B cell (primary cell): Measurements from ENCODE around the gene LDHAL6B. TPM values are rescaled to one million over a fixed set of nuclear protein-coding genes. Genes with fewer than 3 reads are reported as not detected.

ENCODE experiments used
- ATAC-seq: fragments of 200-7000 bp; cut with Tn5 transposase; one replicate; pipeline ENCODE4 v1.10.0; 2021; ENCODE audit warnings: low read depth, mild to moderate bottlenecking, moderate number of reproducible peaks, moderate library complexity
- CTCF ChIA-PET: fragments of 350-600 bp; sonication (Branson Sonifier 250); formaldehyde crosslinking; loops from one replicate; lab custom pipeline; 2021; ENCODE audit warnings: antibody characterized with exemption, inconsistent platforms; lab: Charles Lee
- POLR2A ChIA-PET: fragments of 350-600 bp; sonication (Branson Sonifier 250); formaldehyde crosslinking; loops from one replicate; lab custom pipeline; 2021; ENCODE audit warnings: antibody characterized with exemption; lab: Charles Lee
- DNase-seq: peaks from one replicate; pipeline ENCODE4 v3.0.0; 2013
- H2AFZ ChIP-seq: 2 replicates; pipeline ENCODE4 v1.6.1; 2012; ENCODE audit warnings: mild to moderate bottlenecking, low read depth, low read length; ENCODE audit not compliant: insufficient read depth, poor library complexity, severe bottlenecking
- H3K27ac ChIP-seq, 2 donors: 1 replicate in 1 of 2; 2 replicates in 1 of 2; pipeline ENCODE4 v1.5.1; 2012 to 2013; ENCODE audit warnings: low read length in 2 of 2, mild to moderate bottlenecking in 2 of 2, moderate library complexity in 1 of 2
- H3K27me3 ChIP-seq, 4 experiments: fragments of 200-600 bp in 1 of 4; sonication (generic) in 1 of 4; replicated peaks in 1 of 4; 1 replicate in 2 of 4; 2 replicates in 2 of 4; pipeline versions ENCODE4 v1.6.1 to v1.7.0; 2013 to 2016; ENCODE audit warnings: low read length in 3 of 4, mild to moderate bottlenecking in 2 of 4, mixed read lengths in 1 of 4, moderate library complexity in 1 of 4; ENCODE audit not compliant: insufficient read depth in 4 of 4, control insufficient read depth in 3 of 4; ENCODE audit errors: control extremely low read depth in 1 of 4
- H3K36me3 ChIP-seq, 2 experiments: replicated peaks in 1 of 2; 1 replicate in 1 of 2; 2 replicates in 1 of 2; pipeline versions ENCODE4 v1.6.1 to v1.7.1; 2013; ENCODE audit warnings: low read length in 1 of 2; ENCODE audit not compliant: insufficient read depth in 2 of 2, control insufficient read depth in 1 of 2; ENCODE audit errors: control extremely low read depth in 1 of 2, extremely low read depth in 1 of 2
- H3K4me1 ChIP-seq, 2 donors: fragments of 200-600 bp in 1 of 2; sonication (generic) in 1 of 2; 1 replicate in 1 of 2; 2 replicates in 1 of 2; pipeline versions ENCODE4 v1.5.1 to v1.6.1; 2013 to 2017; ENCODE audit warnings: low read length in 2 of 2; ENCODE audit not compliant: control insufficient read depth in 2 of 2, insufficient read depth in 2 of 2
- H3K4me2 ChIP-seq: replicated peaks from 2 replicates; pipeline ENCODE3; 2012; ENCODE audit warnings: mild to moderate bottlenecking, low read depth, low read length; ENCODE audit not compliant: poor library complexity, severe bottlenecking
- H3K4me3 ChIP-seq, 5 experiments: fragments of 200-600 bp in 1 of 5; sonication (generic) in 1 of 5; 1 replicate in 3 of 5; 2 replicates in 2 of 5; pipeline versions ENCODE4 v1.5.1 to v1.7.0; 2011 to 2016; ENCODE audit warnings: low read length in 4 of 5, mild to moderate bottlenecking in 4 of 5, low read depth in 2 of 5, control low read depth in 1 of 5, moderate library complexity in 1 of 5; ENCODE audit not compliant: insufficient read depth in 1 of 5; ENCODE audit errors: control extremely low read depth in 1 of 5, extremely low read depth in 1 of 5
- H3K79me2 ChIP-seq: fragments of 200-600 bp; sonication (generic); one replicate; pipeline ENCODE4 v1.6.0; 2016; ENCODE audit warnings: low read length; ENCODE audit not compliant: control insufficient read depth, insufficient read depth
- H3K9ac ChIP-seq: fragments of 200-600 bp; sonication (generic); 2 replicates; pipeline ENCODE4 v1.6.1; 2017; ENCODE audit warnings: mild to moderate bottlenecking, low read length, moderate library complexity
- H3K9me3 ChIP-seq, 3 donors: one replicate each; pipeline versions ENCODE4 v1.6.1 to v1.7.1; 2013; ENCODE audit warnings: low read length in 2 of 3; ENCODE audit not compliant: control insufficient read depth in 2 of 3, insufficient read depth in 1 of 3; ENCODE audit errors: control extremely low read depth in 1 of 3
- H4K20me1 ChIP-seq: 2 replicates; pipeline ENCODE4 v1.6.0; 2012; ENCODE audit warnings: mild to moderate bottlenecking, low read length; ENCODE audit not compliant: insufficient read depth, control insufficient read depth, poor library complexity, severe bottlenecking
- H3K27ac Mint-ChIP-seq: one replicate; pipeline ENCODE4 v1.8.0; 2021; ENCODE audit warnings: mixed read lengths
- H3K27me3 Mint-ChIP-seq: one replicate; pipeline ENCODE4 v1.8.0; 2021; ENCODE audit warnings: mixed read lengths
- H3K4me1 Mint-ChIP-seq: one replicate; pipeline ENCODE4 v1.8.0; 2021; ENCODE audit warnings: mixed read lengths
- H3K4me3 Mint-ChIP-seq: one replicate; pipeline ENCODE4 v1.8.0; 2021; ENCODE audit warnings: mixed read lengths
- H3K9me3 Mint-ChIP-seq: one replicate; pipeline ENCODE4 v1.8.0; 2022; ENCODE audit warnings: mixed read lengths; ENCODE audit not compliant: insufficient read depth
- CTCF ChIP-seq: fragments of 200-600 bp; IDR thresholded peaks from one replicate; pipeline ENCODE4 v1.8.0; 2022; ENCODE audit warnings: antibody characterized with exemption, mild to moderate bottlenecking
- EZH2 ChIP-seq: IDR thresholded peaks from 2 replicates; pipeline ENCODE4 v1.6.1; 2012; ENCODE audit warnings: borderline replicate concordance, low read depth, mild to moderate bottlenecking, moderate library complexity, low read length; ENCODE audit not compliant: insufficient read depth, poor library complexity, severe bottlenecking
- WGBS: methylation state at CpG from one replicate; pipeline ENCODE4 v1.1.5; 2013; ENCODE audit warnings: missing lambda C conversion rate; ENCODE audit not compliant: insufficient coverage; 5-methylcytosine and 5-hydroxymethylcytosine counted together
- intact Hi-C: fragments of 100-400 bp; cut with micrococcal nuclease; formaldehyde crosslinking; loops from one replicate; pipeline ENCODE4 v1.10.0; 2022
- polyA plus RNA-seq: library from polyadenylated mRNA; depleted of rRNA; stranded (reverse); fragments of >200 nt; gene quantifications from 2 replicates; pipeline ENCODE4 v1.2.3, GENCODE V29; 2012
- total RNA-seq, 2 donors: library from RNA; stranded (reverse); fragments of 120-200 nt in 1 of 2; gene quantifications; 1 replicate in 1 of 2; 2 replicates in 1 of 2; pipeline versions ENCODE4 v1.2.3 to v1.2.4, GENCODE V29; 2013 to 2022

LDHAL6B gene
- total and polyA plus RNA-seq, 2 donors (not counting 1 experiment from before 2014, with no cell fraction given): not detected

DNA sequence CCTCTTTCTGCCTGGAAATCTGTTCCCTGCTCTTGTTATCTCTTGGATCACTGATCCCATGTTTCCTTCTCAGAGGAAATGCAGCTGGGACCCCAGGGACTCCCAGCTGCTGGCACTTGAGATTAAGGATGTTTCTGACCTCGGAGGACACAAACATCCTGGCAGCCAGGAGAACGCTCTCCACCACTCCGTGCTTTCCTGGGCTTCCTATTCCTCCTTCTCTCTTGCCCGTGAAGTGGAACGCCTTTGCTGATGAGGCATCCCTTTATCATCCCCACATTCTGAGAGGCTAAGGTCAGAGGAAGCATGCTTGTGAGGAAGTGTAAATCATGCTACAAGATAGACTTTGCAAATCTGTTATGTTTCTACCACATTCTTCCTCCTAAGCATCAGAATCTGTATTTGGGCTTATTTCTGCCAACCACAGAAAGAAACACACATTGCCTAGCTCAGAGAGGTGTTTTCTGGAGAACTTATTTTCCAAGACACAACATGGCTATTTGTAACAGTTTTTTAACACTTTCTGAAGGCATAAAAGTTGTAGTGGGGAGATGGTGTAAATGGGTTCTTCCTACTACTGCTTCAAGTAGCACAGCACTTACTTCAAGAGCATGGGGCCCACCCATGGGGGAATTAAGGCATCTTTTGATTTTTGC, 25.6 kb upstream of the LDHAL6B start:
- 100% methylated on average over 3 of the region's 5 CpGs for WGBS
- H3K4me1 ChIP-seq: no peaks in the 10 kb centered on the region
- Mint-ChIP-seq H3K27me3 (no peaks in the 10 kb centered on the region), H3K4me1 (peaks cover 2% of the 10 kb centered on the region), H3K9me3 (peaks cover 4% of the 10 kb centered on the region), H3K27ac (no peak overlapping the region), H3K4me3 (no peak overlapping the region)
- DNase-seq: no peak
- TF ChIP-seq EZH2 (no peak), CTCF (no peak)
- H3K4me2 ChIP-seq: no peak overlapping the region
- H3K27ac ChIP-seq: no peak overlapping the region
- H2AFZ ChIP-seq: no peak overlapping the region
- ATAC-seq: no peak
- H4K20me1 ChIP-seq: no peaks in the 10 kb centered on the region
- CTCF ChIA-PET: no interaction called here
- no peak overlapping the region for H3K4me3 ChIP-seq
- H3K36me3 ChIP-seq: peaks cover 2 to 26% of the 10 kb centered on the region in 2 experiments
- no peak overlapping the region for H3K9ac ChIP-seq
- H3K9me3 ChIP-seq: peaks cover 2 to 20% (median 6%) of the 10 kb centered on the region in 3 donors
- intact Hi-C loops: no loop called here
- no peaks in the 10 kb centered on the region for H3K79me2 ChIP-seq
- POLR2A ChIA-PET: no interaction called here
- H3K27me3 ChIP-seq: no peaks in the 10 kb centered on the region

DNA sequence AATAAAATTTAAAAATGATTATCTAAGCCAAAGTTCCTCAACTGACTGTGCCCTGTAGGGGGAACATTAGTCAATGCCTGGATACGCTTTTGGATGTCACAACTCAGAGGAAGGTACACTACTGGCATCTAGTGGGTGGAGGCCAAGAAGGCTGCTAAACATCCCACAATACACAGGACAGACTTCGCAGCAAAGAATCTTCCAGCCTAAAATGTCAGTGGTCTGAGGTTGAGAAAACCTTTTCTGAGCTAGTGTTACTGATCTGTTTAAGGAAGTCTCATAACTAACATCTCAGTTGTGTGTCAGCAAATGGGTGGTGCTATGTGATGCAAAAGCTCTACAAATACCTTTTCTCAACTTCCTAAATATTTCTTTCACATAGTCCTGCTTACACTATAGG, 20.9 kb upstream of the LDHAL6B start:
- H3K79me2 ChIP-seq: no peaks in the 10 kb centered on the region
- no peaks in the 10 kb centered on the region for H4K20me1 ChIP-seq
- no peak overlapping the region for H3K4me2 ChIP-seq
- intact Hi-C loops: no loop called here
- no CpG with 5 or more reads among the region's 2 CpGs for WGBS
- Mint-ChIP-seq H3K4me1 (no peaks in the 10 kb centered on the region), H3K27ac (no peak overlapping the region), H3K9me3 (peaks cover 6% of the 10 kb centered on the region), H3K27me3 (no peaks in the 10 kb centered on the region), H3K4me3 (no peak overlapping the region)
- H2AFZ ChIP-seq: no peak overlapping the region
- no peak overlapping the region for H3K9ac ChIP-seq
- ChIA-PET POLR2A (no interaction called here), CTCF (interaction anchor here (1.0 kb wide), 1 partner anchor 14 kb away, joined by 5 read pairs; no protein-coding TSS in a partner anchor)
- ATAC-seq (no peak), DNase-seq (no peak)
- H3K36me3 ChIP-seq: peaks cover 10 to 41% of the 10 kb centered on the region in 2 experiments
- TF ChIP-seq CTCF (no peak), EZH2 (no peak)
- no peak overlapping the region for H3K4me3 ChIP-seq
- H3K27me3 ChIP-seq: no peaks in the 10 kb centered on the region
- no peaks in the 10 kb centered on the region for H3K4me1 ChIP-seq
- no peak overlapping the region for H3K27ac ChIP-seq
- H3K9me3 ChIP-seq: peaks cover 2 to 20% (median 6%) of the 10 kb centered on the region in 3 donors
